Measurements from ENCODE around the gene CERS4. TPM values are rescaled to one million over a fixed set of nuclear protein-coding genes. Genes with fewer than 3 reads are reported as not detected.
A peak's percentile ranks its signal among the peaks of the same experiment; 100 is the strongest.

CERS4 gene
- total RNA-seq, 6 experiments from 2014 or later: 38.6 to 75.4 (median 58.3) TPM

- H3K27ac ChIP-seq: no peak overlapping the region
- intact Hi-C loops (cut with DNase I): no loop called here
- H3K9me3 ChIP-seq: no peaks in the 10 kb centered on the region
- H3K36me3 ChIP-seq: peaks cover 0 to 26% (median 10%) of the 10 kb centered on the region in 4 donors
- 86% methylated on average over 4 of the region's 17 CpGs for WGBS (ENCODE audit: insufficient coverage, low coverage, low lambda C conversion rate, missing lambda C conversion rate)
- ATAC-seq (no peak), DNase-seq (peak in 2 of 3 donors; percentile 15 to 33)
- no peaks in the 10 kb centered on the region for H3K27me3 ChIP-seq
- H3K4me1 ChIP-seq: peaks cover 0 to 30% (median 12%) of the 10 kb centered on the region in 4 donors
- no peak for TF ChIP-seq CTCF (IDR thresholded peaks at IDR 0.05)
- TF ChIP-seq POLR2A (IDR thresholded peaks at IDR 0.05): no peak
- H3K4me3 ChIP-seq: no peak overlapping the region
Measured at GRCh38 chr19:8310342-8311055, 101.3 kb downstream of the CERS4 start.

- Histone ChIP-seq H3K9me3 (no peaks in the 10 kb centered on the region), H3K36me3 (peaks cover 0 to 28% (median 15%) of the 10 kb centered on the region in 4 donors), H3K4me1 (peaks cover 0 to 22% (median 9%) of the 10 kb centered on the region in 4 donors), H3K27ac (no peak overlapping the region), H3K27me3 (no peaks in the 10 kb centered on the region), H3K4me3 (no peak overlapping the region)
- intact Hi-C loops (cut with DNase I): no loop called here
- DNase-seq (peak; percentile 32 to 58 (median 51)), ATAC-seq (no peak)
- no peak for TF ChIP-seq POLR2A (IDR thresholded peaks at IDR 0.05)
- TF ChIP-seq CTCF (IDR thresholded peaks at IDR 0.05): no peak
- WGBS (ENCODE audit: insufficient coverage, low coverage, low lambda C conversion rate, missing lambda C conversion rate): 63% methylated on average over 3 of the region's 16 CpGs
Measured at GRCh38 chr19:8311461-8312260, 102.5 kb downstream of the CERS4 start.

Other genes starting within 250 kb of the CERS4 start
- gene ELAVL1, start 203.7 kb upstream of the CERS4 start, total RNA-seq: 10 to 100 TPM; 25.3 to 33.6 (median 30.3) TPM
- under 1 TPM in 1 of 6 experiments, not detected in 5; 0.51 TPM for gene CCL25, start 156.6 kb upstream of the CERS4 start, total RNA-seq
- under 1 TPM in 2 of 6 experiments, not detected in 4; 0.11 to 0.37 TPM for gene FBN3, start 59.8 kb upstream of the CERS4 start, total RNA-seq
- 10 to 100 TPM in 5 of 6 experiments, 1 to 10 TPM in 1; 8.8 to 43.2 (median 11.5) TPM for gene CD320, start 99.0 kb downstream of the CERS4 start, total RNA-seq
- gene NDUFA7, start 112.0 kb downstream of the CERS4 start, total RNA-seq: 10 to 100 TPM; 20.8 to 60.5 (median 25.9) TPM
- gene RPS28, start 112.1 kb downstream of the CERS4 start, total RNA-seq: 100 to 1,000 TPM; 147 to 669 (median 564) TPM
- gene KANK3, start 133.9 kb downstream of the CERS4 start, total RNA-seq: 1 to 10 TPM; 2.9 to 6.0 (median 4.2) TPM
- gene ANGPTL4, start 154.8 kb downstream of the CERS4 start, total RNA-seq: 100 to 1,000 TPM in 3 of 6 experiments, 10 to 100 TPM in 2, 1 to 10 TPM in 1; 2.3 to 204 (median 125) TPM
- 10 to 100 TPM; 27.2 to 58.0 (median 54.2) TPM for gene RAB11B, start 181.0 kb downstream of the CERS4 start, total RNA-seq
- gene MARCHF2, start 203.9 kb downstream of the CERS4 start, total RNA-seq: 100 to 1,000 TPM in 2 of 6 experiments, 10 to 100 TPM in 4; 22.5 to 146 (median 32.3) TPM
- gene HNRNPM, start 235.6 kb downstream of the CERS4 start, total RNA-seq: 10 to 100 TPM; 31.8 to 82.5 (median 58.6) TPM

Data from right lobe of liver (tissue), 6 donors.